GM18858 (cell line): Measurements from ENCODE around the gene DRAM1.

Source experiments
- ATAC-seq: cut with Tn5 transposase; IDR thresholded peaks from one replicate; pipeline ENCODE4 v1.9.1; 2021; ENCODE audit not compliant: unreplicated experiment

DRAM1 gene, protein sequence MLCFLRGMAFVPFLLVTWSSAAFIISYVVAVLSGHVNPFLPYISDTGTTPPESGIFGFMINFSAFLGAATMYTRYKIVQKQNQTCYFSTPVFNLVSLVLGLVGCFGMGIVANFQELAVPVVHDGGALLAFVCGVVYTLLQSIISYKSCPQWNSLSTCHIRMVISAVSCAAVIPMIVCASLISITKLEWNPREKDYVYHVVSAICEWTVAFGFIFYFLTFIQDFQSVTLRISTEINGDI

DNA sequence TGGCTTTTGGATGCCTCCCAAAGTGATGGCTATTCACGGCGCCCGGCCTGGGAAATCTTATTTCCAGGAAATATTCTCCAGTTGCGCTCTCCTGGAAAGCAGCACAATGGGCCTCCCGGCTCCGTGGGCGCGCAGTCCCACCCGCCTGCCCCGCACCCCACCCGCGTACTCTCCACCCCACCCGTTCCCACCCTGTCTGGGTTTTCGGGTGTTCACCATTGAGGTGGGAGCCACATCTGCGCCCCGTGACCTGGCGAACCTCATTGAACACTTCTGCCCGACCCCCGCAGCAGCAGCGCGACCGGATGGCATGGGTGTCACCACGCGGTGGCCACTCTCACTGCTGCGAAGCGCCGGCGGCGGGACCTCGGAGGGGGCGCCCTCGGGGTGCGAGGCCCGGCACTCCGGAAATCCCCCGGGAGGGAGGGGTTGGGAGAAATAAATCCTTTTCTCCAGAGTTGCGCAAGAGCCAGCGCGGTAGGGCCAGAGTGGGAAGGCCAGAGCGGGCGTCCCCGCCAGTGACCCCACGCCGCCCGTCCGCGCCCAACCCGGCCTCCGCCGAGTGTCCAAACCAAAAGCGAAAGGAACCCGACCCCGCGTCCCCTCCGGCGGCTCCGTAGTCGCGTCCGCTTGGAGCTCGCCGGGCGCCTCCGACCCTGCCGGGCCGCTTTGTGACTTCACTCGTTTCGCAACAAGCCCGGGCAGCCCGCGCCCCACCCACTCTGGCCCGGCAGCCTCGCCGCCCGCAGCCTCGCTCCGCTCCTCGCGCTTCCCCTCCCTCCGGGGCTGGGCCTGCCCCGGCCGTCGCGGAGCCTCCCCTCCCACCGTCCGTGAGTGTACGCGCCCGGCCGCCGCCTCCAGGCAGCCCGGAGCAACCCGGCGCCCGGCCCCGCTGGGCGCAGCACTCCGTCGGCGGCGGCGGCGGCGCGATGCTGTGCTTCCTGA lies at the start of gene DRAM1:
Gene DRAM1 (plus strand): TSS at position 720 of the 945 bp plus-strand sequence. CDS start 210 bp downstream, at position 930.
- ATAC-seq, result peak; percentile 66

DNA sequence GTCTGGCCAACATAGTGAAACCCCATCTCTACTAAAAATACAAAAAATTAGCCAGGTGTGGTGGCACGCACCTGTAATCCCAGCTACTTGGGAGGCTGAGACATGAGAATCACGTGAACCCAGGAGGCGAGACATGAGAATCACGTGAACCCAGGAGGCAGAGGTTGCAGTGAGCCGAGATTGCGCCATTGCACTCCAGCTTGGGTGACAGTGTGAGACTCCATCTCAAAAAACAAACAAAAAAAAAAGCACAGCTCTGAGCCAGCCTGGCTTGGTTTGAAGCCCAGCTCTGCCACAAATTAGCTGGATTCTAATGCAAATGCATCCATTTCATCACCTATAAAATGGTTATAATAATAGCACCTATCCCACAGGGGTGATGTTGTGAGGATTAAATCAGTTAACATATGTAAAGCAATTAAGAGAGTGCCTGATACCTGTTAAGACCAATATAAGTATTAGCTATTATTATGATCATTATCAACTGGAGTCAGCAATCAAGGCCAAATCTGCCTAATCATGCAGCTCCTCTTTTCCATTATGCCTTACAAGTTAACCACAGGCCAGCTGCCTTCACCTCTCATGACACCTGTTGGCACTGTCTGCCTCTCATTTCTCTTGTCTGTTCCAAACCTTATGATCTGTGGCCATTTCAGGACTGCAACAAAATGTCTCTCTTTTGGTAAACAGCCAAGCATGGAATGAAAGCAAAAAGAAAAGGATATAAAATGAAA lies 48.8 kb upstream of the DRAM1 start:
- ATAC-seq, result no peak

DNA sequence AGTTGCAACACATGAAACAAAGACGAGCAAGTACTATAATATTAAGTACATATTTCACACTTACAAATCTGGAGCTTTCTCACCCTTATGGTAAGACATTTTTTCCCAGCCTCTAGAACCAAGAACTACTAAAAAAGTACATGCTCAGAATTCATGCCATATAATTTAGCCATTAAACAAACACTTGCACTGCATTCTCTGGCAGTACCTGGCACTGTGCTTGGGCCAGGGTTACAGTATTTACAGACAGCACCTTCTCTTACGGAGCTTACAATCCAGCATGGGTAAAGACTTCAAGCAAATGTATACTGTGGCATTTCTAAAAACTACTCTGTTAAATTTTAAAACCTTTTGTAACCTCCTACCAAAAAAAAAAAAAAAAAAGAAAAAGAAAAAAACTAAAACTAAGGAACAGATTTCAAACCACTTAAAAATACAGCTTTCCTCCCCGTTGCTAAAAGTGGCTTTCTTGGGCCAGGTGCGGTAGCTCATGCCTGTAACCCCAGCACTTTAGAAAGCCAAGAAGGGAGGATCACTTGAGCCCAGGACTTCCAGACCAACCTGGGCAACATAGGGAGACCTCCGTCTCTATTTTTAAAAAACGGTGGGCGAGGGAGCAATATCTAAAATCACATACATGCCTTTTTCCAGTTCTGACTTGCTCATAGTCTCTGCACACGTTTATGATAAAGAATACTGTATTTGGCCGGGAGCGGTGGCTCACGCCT lies 47.6 kb upstream of the DRAM1 start:
- ATAC-seq, result no peak

DNA sequence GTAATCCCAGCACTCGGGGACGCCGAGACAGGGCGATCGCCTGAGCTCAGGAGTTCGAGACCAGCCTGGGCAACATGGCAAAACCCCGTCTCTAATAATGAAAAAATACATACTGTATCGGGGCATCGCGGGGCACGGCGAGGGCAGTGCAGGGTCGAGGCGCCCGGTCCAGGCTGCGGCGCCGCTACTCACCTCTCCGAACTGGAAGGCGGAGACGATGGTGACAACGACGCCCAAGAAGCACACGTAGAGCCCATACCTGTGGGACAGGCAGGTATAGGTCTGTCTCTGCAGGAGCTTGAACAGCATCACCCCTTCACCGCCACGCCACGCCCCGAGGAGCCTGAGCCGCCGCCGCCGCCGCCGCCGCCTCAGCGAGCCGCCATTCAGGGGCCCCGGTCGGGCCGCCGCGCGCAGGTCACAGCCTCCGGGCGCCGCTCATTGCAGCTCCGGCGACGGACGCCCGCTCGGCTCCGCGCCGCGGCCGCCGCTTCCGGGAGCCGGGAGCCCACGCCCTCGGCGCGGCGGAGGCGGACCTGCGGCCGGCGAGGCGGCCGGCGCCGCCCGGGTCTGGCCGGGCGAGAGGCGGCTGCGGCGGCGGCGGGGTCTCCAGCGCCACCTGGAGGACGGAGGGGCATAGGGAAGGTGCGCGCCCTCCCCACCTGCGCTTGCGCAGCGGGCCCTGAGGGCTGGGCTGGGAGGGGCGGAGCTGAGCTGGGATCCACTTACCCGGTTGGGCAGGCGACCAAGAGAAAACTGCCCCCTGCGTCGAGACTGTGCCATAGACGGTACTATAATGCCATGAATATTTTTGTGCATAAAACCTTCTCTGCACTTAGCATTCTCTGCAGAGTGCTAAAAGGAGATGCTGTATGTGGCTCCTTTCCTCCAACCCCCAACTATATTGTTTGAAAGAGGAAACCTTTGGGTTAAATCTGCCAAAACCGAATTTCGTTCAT lies 46.7 kb upstream of the DRAM1 start, which contains the start of gene GNPTAB:
Gene GNPTAB (minus strand): TSS at position 593 of the 959 bp plus-strand sequence. CDS start 284 bp downstream, at position 309.
- peak; percentile 80 for ATAC-seq

DNA sequence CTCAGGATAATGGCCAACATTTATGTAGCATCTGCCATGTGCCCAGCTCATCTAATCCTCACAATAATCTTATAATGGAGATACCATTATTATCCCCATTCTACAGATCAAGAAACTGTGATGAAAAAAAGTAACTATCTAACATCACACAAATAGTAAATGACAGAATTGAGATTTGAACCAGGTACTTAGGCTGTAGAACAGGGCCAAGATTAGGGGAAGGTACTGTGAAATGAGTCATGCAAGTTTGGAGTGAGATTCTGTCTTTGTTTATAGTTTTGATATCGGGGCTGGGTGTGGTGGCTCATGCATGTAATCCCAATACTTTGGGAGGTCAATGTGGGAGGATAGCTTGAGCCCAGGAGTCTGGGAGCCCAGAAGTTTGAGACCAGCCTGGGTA lies 45.4 kb upstream of the DRAM1 start:
- no peak for ATAC-seq

DNA sequence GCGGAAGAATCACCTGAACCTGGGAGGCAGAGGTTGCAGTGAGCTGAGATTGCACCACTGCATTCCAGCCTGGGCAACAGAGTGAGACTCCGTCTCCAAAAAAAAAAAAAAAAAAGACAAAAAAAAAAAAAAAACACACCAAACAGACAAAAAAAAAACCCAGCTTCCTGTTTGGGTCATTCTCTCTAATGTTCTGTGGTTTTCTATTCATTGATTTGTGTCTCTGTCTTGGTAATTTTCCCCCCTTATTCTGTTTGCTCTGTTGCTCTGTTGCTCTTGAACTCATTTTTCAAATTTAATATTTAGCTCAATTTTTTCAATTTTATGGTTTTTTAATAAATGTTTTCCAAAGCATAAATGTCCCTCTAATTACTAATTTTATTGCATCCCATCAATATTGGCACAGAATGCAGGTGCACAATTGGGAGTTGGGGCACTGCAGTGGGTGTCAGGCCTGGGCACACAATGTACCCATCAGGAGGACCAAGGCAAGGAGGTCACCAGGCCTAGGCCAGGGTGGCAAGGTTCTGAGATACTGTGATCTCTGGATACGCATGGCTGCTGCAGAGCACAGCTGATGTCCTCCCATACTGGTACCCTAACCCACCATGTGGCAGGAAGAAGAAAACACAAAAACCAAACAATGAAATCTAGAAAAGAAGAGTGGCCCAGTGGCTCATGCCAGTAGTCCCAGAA lies 38.6 kb upstream of the DRAM1 start:
- ATAC-seq, result peak; percentile 63

DNA sequence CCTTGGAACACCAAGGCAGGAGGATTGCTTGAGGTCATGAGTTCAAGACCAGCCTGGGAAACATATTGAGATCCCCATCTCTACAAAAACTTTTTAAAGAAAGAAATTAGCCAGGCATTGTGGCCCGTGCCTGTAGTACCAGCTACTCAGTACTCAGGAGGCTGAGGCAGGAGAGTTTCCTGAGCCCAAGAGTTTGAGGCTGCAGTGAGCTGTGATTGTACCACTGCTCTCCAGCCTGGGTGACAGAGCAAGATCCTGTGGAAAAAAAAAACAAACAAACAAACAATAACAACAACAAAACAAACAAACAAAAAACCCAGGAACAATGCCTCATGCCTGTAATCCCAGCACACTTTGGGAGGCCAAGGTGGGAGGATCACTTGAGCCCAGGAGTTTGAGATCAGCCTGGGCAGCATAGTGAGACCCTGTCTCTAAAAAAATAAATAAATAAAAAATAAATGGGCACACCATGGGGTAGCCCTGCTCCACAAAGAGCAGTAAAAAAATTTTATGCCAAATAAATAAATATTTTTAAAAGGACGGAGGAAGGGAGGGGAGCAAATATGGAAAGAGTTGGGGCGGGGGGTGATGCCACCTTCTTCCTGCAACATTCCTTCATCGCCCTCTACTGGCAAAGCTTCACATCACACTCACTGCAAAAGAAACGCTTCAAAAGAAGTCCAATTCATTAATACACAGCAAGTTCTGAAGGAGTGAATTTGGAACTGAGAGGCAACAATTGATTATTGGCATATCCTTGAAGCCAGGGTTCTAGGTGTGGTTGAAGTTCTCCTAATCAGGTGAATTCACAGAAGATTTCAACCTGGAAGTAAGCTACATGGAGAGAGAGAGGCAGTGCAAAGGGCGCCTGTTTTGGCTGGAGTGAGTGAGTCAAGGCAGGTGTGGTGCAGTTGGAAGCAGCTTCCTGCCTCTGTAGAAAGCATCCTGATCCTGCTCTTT lies 37.8 kb upstream of the DRAM1 start:
- no peak for ATAC-seq

DNA sequence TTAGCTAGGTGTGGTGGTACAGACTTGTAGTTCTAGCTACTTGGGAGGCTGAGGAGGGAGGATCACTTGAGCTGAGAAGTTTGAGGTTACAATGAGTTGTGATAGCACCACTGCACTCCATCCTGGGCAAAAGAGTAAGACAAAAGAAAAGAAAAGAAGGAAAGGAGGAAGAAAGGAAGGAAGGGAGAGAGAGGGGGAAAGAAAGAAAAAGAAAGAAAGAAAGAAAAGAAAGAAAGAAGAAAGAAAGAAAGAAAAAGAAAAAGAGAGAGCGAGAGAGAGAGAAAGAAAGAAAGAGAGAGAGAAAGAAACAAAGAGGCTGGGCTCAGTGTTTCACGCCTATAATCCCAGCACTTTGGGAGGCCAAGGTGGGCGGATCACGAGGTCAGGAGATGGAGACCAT lies 36.3 kb upstream of the DRAM1 start:
- ATAC-seq, result no peak

DNA sequence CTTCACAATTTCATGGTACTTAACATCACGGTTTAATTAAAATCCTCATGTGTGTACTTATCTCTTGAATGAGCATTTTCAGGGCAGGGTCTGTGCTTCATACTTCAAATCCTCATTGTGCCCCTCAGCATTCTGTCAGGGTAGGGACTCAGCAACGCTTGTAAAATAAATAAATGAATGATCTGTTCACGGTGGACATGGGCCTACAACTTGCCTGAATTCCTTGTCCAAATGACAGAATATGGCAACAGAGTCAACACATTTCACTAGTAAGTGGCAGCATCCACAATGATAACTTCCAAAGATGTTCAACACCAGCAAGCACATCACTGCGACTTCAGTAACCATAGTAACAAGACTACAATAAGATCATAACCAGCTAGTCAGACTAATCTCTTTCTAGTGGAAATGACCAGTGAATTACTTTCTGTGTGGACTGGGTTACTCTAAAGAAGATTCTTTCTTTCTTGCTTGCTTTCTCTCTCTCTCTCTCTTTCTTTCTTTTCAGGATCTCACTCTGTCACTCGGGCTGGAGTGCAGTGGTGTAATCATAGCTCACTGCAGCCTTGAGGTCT lies 32.2 kb upstream of the DRAM1 start:
- ATAC-seq, result no peak

DNA sequence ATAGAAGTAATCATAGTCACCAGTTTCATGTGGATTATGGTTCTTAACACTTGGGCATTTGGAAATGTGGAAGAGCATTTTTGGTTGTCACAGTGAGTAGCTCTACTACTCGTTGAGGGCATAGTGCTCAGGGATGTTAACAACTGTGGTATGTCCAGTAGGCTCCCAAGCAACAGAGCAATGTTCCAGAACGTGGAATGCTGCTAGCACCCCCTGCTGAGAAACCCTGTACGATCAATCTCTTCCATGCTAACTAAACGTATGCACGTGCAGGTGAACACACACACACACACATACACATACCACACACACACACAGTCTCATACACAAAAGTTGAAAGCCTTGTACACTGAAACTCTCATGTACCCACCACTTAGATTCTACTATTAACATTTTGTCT lies 30.1 kb upstream of the DRAM1 start:
- ATAC-seq, result no peak

DNA sequence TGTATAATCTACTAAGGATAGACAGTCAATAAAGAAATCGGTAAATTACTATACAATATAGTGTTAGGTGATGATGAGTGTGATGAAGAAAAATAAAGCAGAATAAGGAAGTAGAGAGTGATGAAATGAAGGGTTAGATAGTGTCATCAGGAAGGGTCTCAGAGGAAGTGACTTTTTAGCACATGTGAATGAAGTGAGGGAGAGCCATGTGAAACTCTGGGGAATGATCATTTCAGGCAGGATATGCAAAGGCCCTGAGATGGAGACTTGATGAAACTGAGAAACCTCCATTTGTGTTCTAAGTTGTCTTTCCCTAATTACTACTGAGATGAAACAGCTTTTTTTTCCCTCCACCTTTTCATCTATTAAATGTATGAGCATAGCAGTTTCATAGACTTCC lies 27.2 kb upstream of the DRAM1 start:
- ATAC-seq, result peak; percentile 40

DNA sequence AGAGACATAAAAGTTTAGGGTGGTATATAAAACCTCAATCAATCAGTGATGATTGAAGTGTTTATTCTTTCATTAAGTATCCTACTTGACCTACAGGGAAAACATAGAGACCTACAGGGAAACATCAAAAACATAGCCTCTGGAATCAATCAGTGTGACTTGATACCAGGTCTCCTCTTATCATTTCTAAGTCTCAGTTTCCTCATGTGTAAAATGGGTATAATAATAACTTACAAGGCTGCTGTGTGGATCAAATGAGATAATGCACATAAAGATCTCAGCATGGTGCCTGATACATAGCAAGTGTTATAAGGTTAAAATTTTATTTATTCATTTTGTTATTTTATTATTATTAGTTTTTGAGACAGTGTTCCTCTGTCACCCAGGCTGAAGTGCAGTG lies 24.4 kb upstream of the DRAM1 start:
- ATAC-seq, result no peak

DNA sequence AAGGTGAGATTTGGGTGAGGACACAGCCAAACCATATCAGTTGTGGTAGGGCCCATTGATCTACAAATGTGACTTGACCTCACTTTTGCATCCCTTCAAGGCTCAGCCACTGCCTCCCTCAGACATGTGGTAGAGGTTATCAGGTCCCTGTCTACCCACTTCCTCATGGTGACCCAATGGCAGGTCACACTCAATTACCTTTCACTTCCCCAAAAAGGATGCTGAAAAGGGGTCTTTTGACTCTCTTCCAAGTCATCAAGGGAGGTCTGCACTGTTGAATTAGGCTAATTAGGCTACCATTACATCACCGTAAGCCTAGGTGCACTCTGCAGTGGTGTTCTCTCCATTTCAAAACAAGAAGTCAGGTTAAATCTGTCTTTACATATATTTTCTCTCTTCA lies 22.6 kb upstream of the DRAM1 start:
- peak; percentile 35 for ATAC-seq

DNA sequence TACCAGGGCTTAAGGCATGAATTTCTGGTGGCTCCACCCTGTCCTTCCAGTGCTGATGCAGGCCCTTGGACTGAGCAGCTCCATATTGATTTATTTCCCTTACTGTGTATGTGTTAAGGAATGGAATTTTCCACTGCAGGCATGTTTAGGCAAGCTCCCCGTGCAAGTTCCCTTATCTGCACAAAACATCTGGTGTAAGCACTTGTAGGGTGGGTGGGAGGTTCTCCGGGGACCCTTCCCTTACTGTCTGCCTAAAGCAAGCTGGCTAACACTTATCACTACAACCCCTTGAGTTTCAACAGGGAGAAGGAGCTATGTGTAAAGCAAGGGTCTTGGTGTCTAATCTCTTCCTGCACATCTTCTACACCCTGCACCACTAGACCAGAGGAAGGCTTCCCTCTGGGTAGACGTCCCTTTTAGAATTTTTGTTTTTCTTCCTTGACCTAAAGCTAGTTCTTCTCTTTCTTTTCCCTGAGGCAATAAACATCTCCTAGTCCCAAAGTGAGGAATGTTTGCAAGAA lies 22.0 kb upstream of the DRAM1 start:
- ATAC-seq, result no peak

DNA sequence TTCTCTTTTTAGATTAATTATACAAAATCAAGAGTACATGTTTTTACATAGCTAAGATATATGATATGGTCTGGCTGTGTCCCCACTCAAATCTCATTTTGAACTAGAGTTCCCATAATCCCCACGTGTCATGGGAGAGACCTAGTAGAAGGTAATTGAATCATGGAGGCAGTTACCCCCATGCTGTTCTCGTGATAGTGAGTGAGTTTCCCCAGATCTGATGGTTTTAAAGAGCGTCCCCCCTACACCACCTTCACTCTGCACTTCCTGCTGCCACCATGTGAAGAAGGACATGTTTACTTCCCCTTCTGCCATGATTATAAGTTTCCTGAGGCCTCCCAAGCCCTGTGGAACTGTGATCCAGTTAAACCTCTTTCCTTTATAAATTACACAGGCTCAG lies 21.4 kb upstream of the DRAM1 start:
- ATAC-seq, result no peak

DNA sequence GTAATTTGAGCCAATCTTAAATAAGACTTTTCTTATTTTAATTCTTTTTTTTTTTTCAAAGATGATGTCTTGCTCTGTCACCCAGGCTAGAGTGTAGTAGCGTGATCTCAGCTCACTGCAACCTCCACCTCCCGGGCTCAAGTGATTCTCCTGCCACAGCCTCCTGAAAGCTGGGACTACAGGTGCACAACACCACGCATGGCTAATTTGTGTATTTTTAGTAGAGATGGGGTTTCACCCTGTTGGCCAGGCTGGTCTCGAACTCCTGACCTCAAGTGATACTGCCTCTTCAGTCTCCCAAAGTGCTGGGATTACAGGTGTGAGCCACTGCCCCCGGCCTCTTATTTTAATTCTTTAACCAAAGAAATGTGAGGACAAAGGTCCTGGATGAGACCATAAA lies 20.8 kb upstream of the DRAM1 start:
- ATAC-seq, result peak; percentile 17

DNA sequence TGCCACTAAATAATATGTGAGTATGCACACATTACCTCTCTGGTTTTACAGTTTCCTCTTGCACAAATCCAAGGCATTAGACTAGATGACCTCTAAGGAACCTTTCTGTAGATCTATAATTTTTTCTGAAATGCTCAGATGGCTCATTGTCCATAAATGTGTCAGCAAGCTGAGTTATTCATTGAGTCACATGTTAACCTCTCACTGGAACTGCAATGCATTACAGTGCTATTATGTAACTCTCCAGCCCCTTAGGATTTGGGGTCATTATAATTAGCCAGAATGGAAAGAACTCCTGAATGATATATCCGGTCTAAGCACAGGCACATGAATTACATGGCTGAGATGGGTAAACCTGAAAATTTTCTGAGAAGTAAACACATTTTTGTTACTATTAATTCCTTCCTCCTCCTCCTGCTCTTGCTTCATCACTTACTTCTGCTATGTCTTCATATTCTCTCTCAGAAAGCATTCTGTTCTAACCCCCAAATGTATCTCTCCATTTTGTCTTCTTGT lies 20.3 kb upstream of the DRAM1 start:
- ATAC-seq, result peak; percentile 40
